ENCODE data around the gene RBCK1.
"Not testable (repeated sequence)": the region's sequence is repeated elsewhere in the genome, so short reads cannot be mapped to it uniquely, and the experiment has no call there.

The RBCK1 gene

DNA sequence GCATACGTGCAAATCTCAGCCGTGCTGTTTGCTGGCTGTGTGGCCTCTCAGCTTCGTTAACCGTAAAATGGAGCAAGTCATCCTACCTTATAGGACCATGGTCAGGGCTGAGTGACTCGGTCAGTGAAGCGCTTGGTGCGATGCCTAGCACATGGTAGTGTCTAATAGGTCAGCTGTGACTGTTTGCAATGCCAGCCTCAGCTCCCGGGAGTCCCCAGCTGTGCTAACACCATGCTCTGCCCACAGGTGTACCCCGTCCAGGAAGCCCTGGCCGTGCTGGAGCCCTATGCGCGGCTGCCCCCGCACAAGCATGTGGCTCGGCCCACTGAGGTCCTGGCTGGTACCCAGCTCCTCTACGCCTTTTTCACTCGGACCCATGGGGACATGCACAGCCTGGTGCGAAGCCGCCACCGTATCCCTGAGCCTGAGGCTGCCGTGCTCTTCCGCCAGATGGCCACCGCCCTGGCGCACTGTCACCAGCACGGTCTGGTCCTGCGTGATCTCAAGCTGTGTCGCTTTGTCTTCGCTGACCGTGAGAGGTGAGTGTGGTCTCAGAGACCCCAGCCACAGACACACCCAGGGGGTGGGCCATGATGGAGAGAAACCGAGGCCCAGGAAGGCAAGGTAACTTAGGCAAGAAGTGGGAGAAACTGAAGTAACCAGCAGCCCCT, 16.9 kb upstream of the RBCK1 start:
- no peaks in the 10 kb centered on the region for H3K4me1 ChIP-seq (ENCODE audit: control extremely low read depth in 1 of 4, control insufficient read depth in 4 of 4, insufficient read depth in 4 of 4, low read length in 3 of 4)
- H3K27ac ChIP-seq (ENCODE audit: insufficient read depth in 1 of 2, low read depth in 1 of 2, low read length in 2 of 2, poor library complexity in 1 of 2, severe bottlenecking in 2 of 2): no peak overlapping the region
- no peaks in the 10 kb centered on the region for H3K9me3 ChIP-seq (ENCODE audit: control extremely low read depth in 1 of 5, control insufficient read depth in 4 of 5, insufficient read depth in 2 of 5, low read depth in 1 of 5, low read length in 4 of 5)
- no peak for DNase-seq
- ChIA-PET POLR2A (no interaction called here), CTCF (interaction anchor here (1.0 to 1.6 kb wide), 3 partner anchors 8 to 40 kb away, joined by 3 read pairs; no protein-coding TSS in a partner anchor)
- H3K36me3 ChIP-seq (ENCODE audit: control insufficient read depth in 4 of 4, insufficient read depth in 4 of 4, low read length in 3 of 4): peaks cover 7 to 73% (median 51%) of the 10 kb centered on the region in 4 experiments
- WGBS (ENCODE audit: insufficient coverage): over 99% methylated on average over 26 of the region's 29 CpGs
- no peak overlapping the region for H3K4me3 ChIP-seq (ENCODE audit: control insufficient read depth in 1 of 7, extremely low read depth in 1 of 7, insufficient read depth in 4 of 7, low read depth in 2 of 7, low read length in 6 of 7)
- H3K27me3 ChIP-seq (replicated peaks in 2 of 5; ENCODE audit: control insufficient read depth in 4 of 5, insufficient read depth in 5 of 5, low read length in 4 of 5): no peaks in the 10 kb centered on the region

DNA sequence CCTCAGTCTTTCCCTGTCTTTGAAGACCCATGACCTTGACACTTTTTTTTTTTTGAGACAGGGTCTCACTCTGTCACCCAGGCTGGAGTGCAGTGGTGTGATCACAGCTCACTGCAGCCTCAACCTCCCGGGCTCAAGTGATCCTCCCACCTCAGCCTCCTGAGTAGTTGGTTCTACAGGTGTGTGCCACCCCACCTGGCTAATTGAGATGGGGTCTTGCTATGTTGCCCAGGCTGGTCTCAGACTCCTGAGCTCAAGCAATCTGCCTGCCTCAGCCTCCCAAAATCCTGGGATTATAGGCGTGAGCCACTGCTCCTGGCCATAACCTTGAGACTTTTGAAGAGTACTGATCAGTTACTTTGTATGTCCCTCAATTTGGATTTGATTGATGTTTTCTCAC, 14.8 kb upstream of the RBCK1 start:
- H3K27ac ChIP-seq (ENCODE audit: insufficient read depth in 1 of 2, low read depth in 1 of 2, low read length in 2 of 2, poor library complexity in 1 of 2, severe bottlenecking in 2 of 2); H3K4me1 ChIP-seq (ENCODE audit: control extremely low read depth in 1 of 4, control insufficient read depth in 4 of 4, insufficient read depth in 4 of 4, low read length in 3 of 4); DNase-seq; H3K27me3 ChIP-seq (replicated peaks in 2 of 5; ENCODE audit: control insufficient read depth in 4 of 5, insufficient read depth in 5 of 5, low read length in 4 of 5); H3K9me3 ChIP-seq (ENCODE audit: control extremely low read depth in 1 of 5, control insufficient read depth in 4 of 5, insufficient read depth in 2 of 5, low read depth in 1 of 5, low read length in 4 of 5); H3K4me3 ChIP-seq (ENCODE audit: control insufficient read depth in 1 of 7, extremely low read depth in 1 of 7, insufficient read depth in 4 of 7, low read depth in 2 of 7, low read length in 6 of 7): not testable (repeated sequence)
- 100% methylated on average over 2 of the region's 2 CpGs for WGBS (ENCODE audit: insufficient coverage)
- POLR2A ChIA-PET: interaction anchor here (0.6 kb wide), 1 partner anchor 131 kb away, joined by 3 read pairs; no protein-coding TSS in a partner anchor
- CTCF ChIA-PET: interaction anchor here (0.7 to 2.3 kb wide), 2 partner anchors 38 to 39 kb away, joined by 3 to 6 read pairs; no protein-coding TSS in a partner anchor
- peaks cover 6 to 83% (median 59%) of the 10 kb centered on the region in 4 experiments for H3K36me3 ChIP-seq (ENCODE audit: control insufficient read depth in 4 of 4, insufficient read depth in 4 of 4, low read length in 3 of 4)

DNA sequence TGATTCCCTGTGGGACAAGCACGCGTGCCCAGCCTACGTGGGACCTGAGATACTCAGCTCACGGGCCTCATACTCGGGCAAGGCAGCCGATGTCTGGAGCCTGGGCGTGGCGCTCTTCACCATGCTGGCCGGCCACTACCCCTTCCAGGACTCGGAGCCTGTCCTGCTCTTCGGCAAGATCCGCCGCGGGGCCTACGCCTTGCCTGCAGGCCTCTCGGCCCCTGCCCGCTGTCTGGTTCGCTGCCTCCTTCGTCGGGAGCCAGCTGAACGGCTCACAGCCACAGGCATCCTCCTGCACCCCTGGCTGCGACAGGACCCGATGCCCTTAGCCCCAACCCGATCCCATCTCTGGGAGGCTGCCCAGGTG, 11.9 kb upstream of the RBCK1 start:
- no peak overlapping the region for H3K4me3 ChIP-seq (ENCODE audit: control insufficient read depth in 1 of 7, extremely low read depth in 1 of 7, insufficient read depth in 4 of 7, low read depth in 2 of 7, low read length in 6 of 7)
- no peaks in the 10 kb centered on the region for H3K27me3 ChIP-seq (replicated peaks in 2 of 5; ENCODE audit: control insufficient read depth in 4 of 5, insufficient read depth in 5 of 5, low read length in 4 of 5)
- peaks cover 0 to 10% (median 2%) of the 10 kb centered on the region in 4 experiments for H3K4me1 ChIP-seq (ENCODE audit: control extremely low read depth in 1 of 4, control insufficient read depth in 4 of 4, insufficient read depth in 4 of 4, low read length in 3 of 4)
- no peaks in the 10 kb centered on the region for H3K9me3 ChIP-seq (ENCODE audit: control extremely low read depth in 1 of 5, control insufficient read depth in 4 of 5, insufficient read depth in 2 of 5, low read depth in 1 of 5, low read length in 4 of 5)
- 99% methylated on average over 23 of the region's 24 CpGs for WGBS (ENCODE audit: insufficient coverage)
- DNase-seq: no peak
- H3K27ac ChIP-seq (ENCODE audit: insufficient read depth in 1 of 2, low read depth in 1 of 2, low read length in 2 of 2, poor library complexity in 1 of 2, severe bottlenecking in 2 of 2): no peak overlapping the region
- peaks cover 6 to 61% (median 42%) of the 10 kb centered on the region in 4 experiments for H3K36me3 ChIP-seq (ENCODE audit: control insufficient read depth in 4 of 4, insufficient read depth in 4 of 4, low read length in 3 of 4)
- ChIA-PET CTCF (interaction anchor here (0.8 to 2.1 kb wide), 2 partner anchors 8 to 11 kb away, joined by 3 to 8 read pairs; no protein-coding TSS in a partner anchor), POLR2A (no interaction called here)

DNA sequence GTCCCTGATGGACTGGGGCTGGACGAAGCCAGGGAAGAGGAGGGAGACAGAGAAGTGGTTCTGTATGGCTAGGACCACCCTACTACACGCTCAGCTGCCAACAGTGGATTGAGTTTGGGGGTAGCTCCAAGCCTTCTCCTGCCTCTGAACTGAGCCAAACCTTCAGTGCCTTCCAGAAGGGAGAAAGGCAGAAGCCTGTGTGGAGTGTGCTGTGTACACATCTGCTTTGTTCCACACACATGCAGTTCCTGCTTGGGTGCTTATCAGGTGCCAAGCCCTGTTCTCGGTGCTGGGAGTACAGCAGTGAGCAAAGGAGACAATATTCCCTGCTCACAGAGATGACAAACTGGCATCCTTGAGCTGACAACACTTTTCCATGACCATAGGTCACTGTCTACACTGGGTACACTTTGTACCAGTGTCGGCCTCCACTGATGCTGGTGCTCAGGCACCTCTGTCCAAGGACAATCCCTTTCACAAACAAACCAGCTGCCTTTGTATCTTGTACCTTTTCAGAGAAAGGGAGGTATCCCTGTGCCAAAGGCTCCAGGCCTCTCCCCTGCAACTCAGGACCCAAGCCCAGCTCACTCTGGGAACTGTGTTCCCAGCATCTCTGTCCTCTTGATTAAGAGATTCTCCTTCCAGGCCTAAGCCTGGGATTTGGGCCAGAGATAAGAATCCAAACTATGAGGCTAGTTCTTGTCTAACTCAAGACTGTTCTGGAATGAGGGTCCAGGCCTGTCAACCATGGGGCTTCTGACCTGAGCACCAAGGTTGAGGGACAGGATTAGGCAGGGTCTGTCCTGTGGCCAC, 11.3 kb upstream of the RBCK1 start:
- 71% methylated on average over 2 of the region's 4 CpGs for WGBS (ENCODE audit: insufficient coverage)
- CTCF ChIA-PET: interaction anchor here (0.8 to 2.1 kb wide), 2 partner anchors 9 to 10 kb away, joined by 3 to 8 read pairs; no protein-coding TSS in a partner anchor
- H3K4me1 ChIP-seq (ENCODE audit: control extremely low read depth in 1 of 4, control insufficient read depth in 4 of 4, insufficient read depth in 4 of 4, low read length in 3 of 4): peaks cover 0 to 12% (median 3%) of the 10 kb centered on the region in 4 experiments
- H3K27me3 ChIP-seq (replicated peaks in 2 of 5; ENCODE audit: control insufficient read depth in 4 of 5, insufficient read depth in 5 of 5, low read length in 4 of 5): no peaks in the 10 kb centered on the region
- peaks cover 6 to 57% (median 40%) of the 10 kb centered on the region in 4 experiments for H3K36me3 ChIP-seq (ENCODE audit: control insufficient read depth in 4 of 4, insufficient read depth in 4 of 4, low read length in 3 of 4)
- H3K27ac ChIP-seq (ENCODE audit: insufficient read depth in 1 of 2, low read depth in 1 of 2, low read length in 2 of 2, poor library complexity in 1 of 2, severe bottlenecking in 2 of 2): no peak overlapping the region
- no peak overlapping the region for H3K4me3 ChIP-seq (ENCODE audit: control insufficient read depth in 1 of 7, extremely low read depth in 1 of 7, insufficient read depth in 4 of 7, low read depth in 2 of 7, low read length in 6 of 7)
- no peaks in the 10 kb centered on the region for H3K9me3 ChIP-seq (ENCODE audit: control extremely low read depth in 1 of 5, control insufficient read depth in 4 of 5, insufficient read depth in 2 of 5, low read depth in 1 of 5, low read length in 4 of 5)
- no peak for DNase-seq
- POLR2A ChIA-PET: no interaction called here

DNA sequence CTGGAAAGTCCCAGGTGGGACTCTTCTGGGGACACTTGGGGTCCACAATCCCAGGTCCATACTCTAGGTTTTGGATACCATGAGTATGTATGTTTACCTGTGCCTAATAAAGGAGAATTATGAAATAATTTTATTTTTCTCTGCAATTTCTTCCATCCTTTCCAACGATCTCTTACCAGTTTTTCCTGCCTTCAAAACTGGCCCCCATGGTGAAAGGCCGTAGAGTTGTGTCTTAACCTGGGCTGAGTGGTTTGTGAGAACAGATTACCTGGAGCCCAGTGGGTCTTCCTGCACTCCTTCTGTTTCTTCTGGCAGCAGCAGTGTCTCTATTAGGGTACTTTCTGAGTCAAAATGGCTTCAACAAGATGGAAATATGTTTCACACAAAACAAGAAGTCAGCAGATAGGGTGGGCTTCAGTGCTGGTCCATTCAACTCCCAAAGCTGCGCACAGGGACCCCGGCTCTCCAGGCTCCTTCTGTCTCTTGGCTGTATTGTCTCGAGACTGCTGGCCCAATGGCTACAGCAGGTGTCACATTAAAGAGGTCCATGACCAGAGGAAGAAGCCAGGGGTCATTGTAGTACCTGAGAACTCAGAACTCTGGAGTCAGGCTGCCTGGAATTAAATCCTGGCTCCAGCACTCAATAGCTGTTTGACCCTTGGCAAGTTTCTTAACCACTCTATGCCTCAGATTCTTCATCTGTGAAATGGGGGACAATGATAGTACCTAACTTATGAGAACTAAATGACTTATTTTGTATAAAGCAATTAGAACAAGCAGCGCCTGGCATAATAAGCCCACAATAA, 10.5 kb upstream of the RBCK1 start:
- DNase-seq: no peak
- H3K4me3 ChIP-seq (ENCODE audit: control insufficient read depth in 1 of 7, extremely low read depth in 1 of 7, insufficient read depth in 4 of 7, low read depth in 2 of 7, low read length in 6 of 7): no peak overlapping the region
- POLR2A ChIA-PET: interaction anchor here (1.3 kb wide), 1 partner anchor 10 kb away, joined by 3 read pairs; no protein-coding TSS in a partner anchor
- 98% methylated on average over 3 of the region's 6 CpGs for WGBS (ENCODE audit: insufficient coverage)
- H3K27ac ChIP-seq (ENCODE audit: insufficient read depth in 1 of 2, low read depth in 1 of 2, low read length in 2 of 2, poor library complexity in 1 of 2, severe bottlenecking in 2 of 2): no peak overlapping the region
- H3K4me1 ChIP-seq (ENCODE audit: control extremely low read depth in 1 of 4, control insufficient read depth in 4 of 4, insufficient read depth in 4 of 4, low read length in 3 of 4): peaks cover 0 to 19% (median 5%) of the 10 kb centered on the region in 4 experiments
- H3K27me3 ChIP-seq (replicated peaks in 2 of 5; ENCODE audit: control insufficient read depth in 4 of 5, insufficient read depth in 5 of 5, low read length in 4 of 5): no peaks in the 10 kb centered on the region
- CTCF ChIA-PET: interaction anchor here (1.4 kb wide), 1 partner anchor 10 kb away, joined by 3 read pairs; no protein-coding TSS in a partner anchor
- no peaks in the 10 kb centered on the region for H3K9me3 ChIP-seq (ENCODE audit: control extremely low read depth in 1 of 5, control insufficient read depth in 4 of 5, insufficient read depth in 2 of 5, low read depth in 1 of 5, low read length in 4 of 5)
- H3K36me3 ChIP-seq (ENCODE audit: control insufficient read depth in 4 of 4, insufficient read depth in 4 of 4, low read length in 3 of 4): peaks cover 6 to 50% (median 34%) of the 10 kb centered on the region in 4 experiments

DNA sequence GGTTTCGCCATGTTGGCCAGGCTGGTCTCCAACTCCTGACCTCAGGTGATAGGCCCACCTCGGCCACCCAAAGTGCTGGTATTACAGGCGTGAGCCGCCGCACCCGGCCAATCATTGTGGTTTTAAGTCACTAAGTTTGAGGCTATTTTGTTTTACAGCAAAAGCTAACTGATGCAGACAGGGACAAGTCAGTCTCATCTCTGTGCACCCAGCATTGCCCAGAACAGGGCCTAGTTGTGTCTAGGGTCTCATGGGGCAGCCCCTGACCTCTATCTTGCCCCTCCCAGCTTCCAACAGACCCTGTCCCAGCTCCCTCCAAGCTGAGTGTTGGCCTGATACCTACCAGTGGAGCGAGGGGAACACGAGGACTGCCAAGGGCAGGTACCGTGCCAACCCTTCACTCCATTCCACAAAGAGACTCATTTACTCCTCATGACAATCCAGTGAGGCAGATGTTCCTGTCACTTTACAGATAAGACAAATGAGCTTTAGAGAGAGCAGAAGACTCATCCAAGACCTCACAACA, 8.9 kb upstream of the RBCK1 start:
- CTCF ChIA-PET: interaction anchor here (0.8 to 1.6 kb wide), 5 partner anchors 8 to 80 kb away, joined by 3 to 5 read pairs (median 3); no protein-coding TSS in a partner anchor
- POLR2A ChIA-PET: interaction anchor here (1.0 to 1.3 kb wide), 2 partner anchors 8 to 17 kb away, joined by 3 read pairs; no protein-coding TSS in a partner anchor
- Histone ChIP-seq H3K27ac (ENCODE audit: insufficient read depth in 1 of 2, low read depth in 1 of 2, low read length in 2 of 2, poor library complexity in 1 of 2, severe bottlenecking in 2 of 2) (no peak overlapping the region), H3K36me3 (ENCODE audit: control insufficient read depth in 4 of 4, insufficient read depth in 4 of 4, low read length in 3 of 4) (peaks cover 6 to 38% (median 28%) of the 10 kb centered on the region in 4 experiments), H3K27me3 (replicated peaks in 2 of 5; ENCODE audit: control insufficient read depth in 4 of 5, insufficient read depth in 5 of 5, low read length in 4 of 5) (no peaks in the 10 kb centered on the region), H3K4me1 (ENCODE audit: control extremely low read depth in 1 of 4, control insufficient read depth in 4 of 4, insufficient read depth in 4 of 4, low read length in 3 of 4) (peaks cover 0 to 19% (median 5%) of the 10 kb centered on the region in 4 experiments), H3K4me3 (ENCODE audit: control insufficient read depth in 1 of 7, extremely low read depth in 1 of 7, insufficient read depth in 4 of 7, low read depth in 2 of 7, low read length in 6 of 7) (no peak overlapping the region), H3K9me3 (ENCODE audit: control extremely low read depth in 1 of 5, control insufficient read depth in 4 of 5, insufficient read depth in 2 of 5, low read depth in 1 of 5, low read length in 4 of 5) (no peaks in the 10 kb centered on the region)
- DNase-seq: no peak
- 98% methylated on average over 9 of the region's 9 CpGs for WGBS (ENCODE audit: insufficient coverage)
